Upper lobe of right lung (tissue), 1 donor: Measurements from ENCODE around the gene ABCA1. TPM values are rescaled to one million over a fixed set of nuclear protein-coding genes. Genes with fewer than 3 reads are reported as not detected.

Source experiments
- ATAC-seq: fragments of 200-7000 bp; cut with Tn5 transposase; one replicate; pipeline ENCODE4 v1.9.1; 2020; ENCODE audit warnings: mild to moderate bottlenecking, moderate library complexity
- DNase-seq: peaks from one replicate; pipeline ENCODE4 v3.0.0-alpha.2; 2020
- H3K27ac ChIP-seq: fragments of 200-600 bp; one replicate; pipeline ENCODE4 v1.8.0; 2022
- H3K27me3 ChIP-seq: fragments of 200-600 bp; one replicate; pipeline ENCODE4 v1.8.0; 2022; ENCODE audit warnings: mild to moderate bottlenecking
- H3K36me3 ChIP-seq: fragments of 200-600 bp; one replicate; pipeline ENCODE4 v1.8.0; 2022
- H3K4me1 ChIP-seq: fragments of 200-600 bp; one replicate; pipeline ENCODE4 v1.8.0; 2022
- H3K4me3 ChIP-seq: fragments of 200-600 bp; one replicate; pipeline ENCODE4 v1.8.0; 2022; ENCODE audit warnings: mild to moderate bottlenecking
- H3K9me3 ChIP-seq: fragments of 200-600 bp; one replicate; pipeline ENCODE4 v1.8.0; 2022
- CTCF ChIP-seq: fragments of 200-600 bp; IDR thresholded peaks from one replicate; pipeline ENCODE4 v1.8.0; 2022; ENCODE audit warnings: antibody characterized with exemption
- intact Hi-C: fragments of 100-400 bp; cut with DNase I; formaldehyde crosslinking; loops from one replicate; pipeline ENCODE4 v1.11.0; 2022
- total RNA-seq: library from RNA; stranded (reverse); fragmentation: NEBNext Ultra II Directional; extraction: Animal tissue kit (Norgen Biotek cat#: 25700); gene quantifications from one replicate; pipeline ENCODE4 v1.2.1, GENCODE V29; 2021
- donor health status: DM: no; HTN: yes; CAD: no; lungs with severe emphysema.

The ABCA1 gene
- total RNA-seq, 1 donor from 2014 or later = 49.0 TPM

GRCh38 chr9:104766025-104766424 lies 161.9 kb downstream of the ABCA1 start:
- no peak overlapping the region for H3K4me3 ChIP-seq
- no peaks in the 10 kb centered on the region for H3K27me3 ChIP-seq
- no peaks in the 10 kb centered on the region for H3K9me3 ChIP-seq
- H3K4me1 ChIP-seq = no peaks in the 10 kb centered on the region
- DNase-seq (no peak), ATAC-seq (no peak)
- H3K27ac ChIP-seq = no peak overlapping the region
- TF ChIP-seq CTCF = no peak
- H3K36me3 ChIP-seq = peaks cover under 1% of the 10 kb centered on the region
- intact Hi-C loops = no loop called here

DNA sequence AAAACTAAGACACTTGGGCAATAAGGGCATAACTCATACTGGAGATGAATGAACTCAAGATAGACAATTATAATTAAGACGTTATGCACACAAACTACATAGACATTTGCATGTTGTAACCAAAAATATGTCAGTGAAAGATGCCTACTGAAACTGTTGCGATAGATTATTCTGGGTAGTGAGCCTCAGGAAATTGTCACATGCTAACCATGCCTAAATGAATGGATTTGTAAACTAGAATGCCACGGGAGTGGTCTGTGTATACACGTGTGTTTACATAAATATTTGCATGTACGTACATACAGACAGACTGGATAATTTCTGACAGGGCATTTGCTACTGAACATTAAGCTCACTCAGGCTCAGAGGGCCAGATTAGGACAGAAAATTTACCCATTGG lies 162.8 kb downstream of the ABCA1 start:
- H3K4me1 ChIP-seq = no peaks in the 10 kb centered on the region
- TF ChIP-seq CTCF = no peak
- DNase-seq = no peak
- no peak for ATAC-seq
- H3K27me3 ChIP-seq = no peaks in the 10 kb centered on the region
- H3K27ac ChIP-seq = no peak overlapping the region
- peaks cover 9% of the 10 kb centered on the region for H3K36me3 ChIP-seq
- H3K9me3 ChIP-seq = no peaks in the 10 kb centered on the region
- no peak overlapping the region for H3K4me3 ChIP-seq
- intact Hi-C loops = no loop called here

- Histone ChIP-seq H3K9me3 (no peaks in the 10 kb centered on the region), H3K4me1 (no peaks in the 10 kb centered on the region), H3K36me3 (peaks cover 36% of the 10 kb centered on the region), H3K27me3 (no peaks in the 10 kb centered on the region), H3K4me3 (no peak overlapping the region), H3K27ac (no peak overlapping the region)
- no peak for DNase-seq
- intact Hi-C loops = no loop called here
- TF ChIP-seq CTCF = no peak
- no peak for ATAC-seq
Measured at GRCh38 chr9:104758974-104759373, 169.0 kb downstream of the ABCA1 start.

DNA sequence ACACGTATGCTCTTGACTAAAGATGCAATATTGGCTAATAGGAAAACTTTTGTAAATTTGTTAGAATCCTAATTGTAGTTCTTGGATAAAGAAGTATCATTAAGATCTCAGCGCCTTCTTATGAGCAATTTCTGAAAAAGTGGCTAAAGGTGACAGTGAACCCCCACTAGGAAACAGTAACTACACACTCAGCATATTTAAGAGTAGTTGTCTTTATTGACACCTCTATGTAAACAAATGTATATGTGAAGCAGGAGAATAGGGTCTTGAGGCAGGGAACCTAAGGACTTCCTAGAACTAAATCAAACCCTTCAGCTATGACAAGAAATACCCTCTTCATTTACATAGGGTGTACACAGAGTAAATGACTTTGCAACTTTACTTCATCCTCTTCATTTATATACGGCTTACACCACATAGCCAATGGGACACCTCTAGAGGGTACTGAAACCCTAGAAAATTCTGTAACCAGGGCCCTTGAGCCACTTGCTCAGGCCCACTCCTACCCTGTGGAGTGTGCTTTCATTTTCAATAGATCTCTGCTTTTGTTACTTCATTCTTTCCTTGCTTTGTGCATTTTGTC lies 177.7 kb downstream of the ABCA1 start:
- no peaks in the 10 kb centered on the region for H3K27me3 ChIP-seq
- no peak overlapping the region for H3K27ac ChIP-seq
- intact Hi-C loops = no loop called here
- no peak for ATAC-seq
- H3K4me3 ChIP-seq = no peak overlapping the region
- H3K9me3 ChIP-seq = no peaks in the 10 kb centered on the region
- DNase-seq = no peak
- peaks cover 6% of the 10 kb centered on the region for H3K4me1 ChIP-seq
- no peak for TF ChIP-seq CTCF
- H3K36me3 ChIP-seq = peaks cover 35% of the 10 kb centered on the region

GRCh38 chr9:104748359-104749031 lies 179.5 kb downstream of the ABCA1 start:
- intact Hi-C loops = no loop called here
- Histone ChIP-seq H3K27ac (peak overlapping the region; percentile 92), H3K9me3 (no peaks in the 10 kb centered on the region), H3K4me3 (peak overlapping the region; percentile 74), H3K4me1 (peaks cover 6% of the 10 kb centered on the region), H3K27me3 (no peaks in the 10 kb centered on the region), H3K36me3 (peaks cover 26% of the 10 kb centered on the region)
- TF ChIP-seq CTCF = no peak
- peak; percentile 0 for ATAC-seq
- DNase-seq = no peak
